PFSK-1 (cell line): ENCODE measurements around the gene DNAH7.

ENCODE experiments used
- FOXP2 ChIP-seq: optimal IDR thresholded peaks from 2 replicates; pipeline ENCODE3; 2011; ENCODE audit warnings: borderline replicate concordance, control low read depth, inconsistent platforms; ENCODE audit not compliant: insufficient read depth; ENCODE audit errors: extremely low read length, extremely low read depth
- POLR2AphosphoS5 ChIP-seq: IDR thresholded peaks from 2 replicates; pipeline ENCODE4 v1.6.1; 2012; ENCODE audit warnings: low read depth, mild to moderate bottlenecking, control low read depth, low read length, moderate library complexity
- SIN3A ChIP-seq: IDR thresholded peaks from 2 replicates; pipeline ENCODE4 v1.6.1; 2012; ENCODE audit warnings: mild to moderate bottlenecking, low read length, moderate library complexity, borderline replicate concordance; ENCODE audit not compliant: insufficient read depth
- TAF1 ChIP-seq: IDR thresholded peaks from 2 replicates; pipeline ENCODE4 v1.6.1; 2012; ENCODE audit warnings: low read length, control low read depth, borderline replicate concordance; ENCODE audit not compliant: insufficient read depth
- TF ChIP-seq, protein P1 (sequence below), 2 experiments: IDR thresholded peaks; 2 replicates each; pipeline versions ENCODE4 v1.6.1 to v1.8.0; 2011 to 2012; ENCODE audit warnings: low read depth in 2 of 2, low read length in 2 of 2, control low read depth in 1 of 2, inconsistent platforms in 1 of 2, mild to moderate bottlenecking in 1 of 2, moderate library complexity in 1 of 2; ENCODE audit not compliant: insufficient read depth in 1 of 2

Gene DNAH7

GRCh38 chr2:195695002-195695631 is 373.5 kb downstream of the DNAH7 start:
- TF ChIP-seq, protein P1, sequence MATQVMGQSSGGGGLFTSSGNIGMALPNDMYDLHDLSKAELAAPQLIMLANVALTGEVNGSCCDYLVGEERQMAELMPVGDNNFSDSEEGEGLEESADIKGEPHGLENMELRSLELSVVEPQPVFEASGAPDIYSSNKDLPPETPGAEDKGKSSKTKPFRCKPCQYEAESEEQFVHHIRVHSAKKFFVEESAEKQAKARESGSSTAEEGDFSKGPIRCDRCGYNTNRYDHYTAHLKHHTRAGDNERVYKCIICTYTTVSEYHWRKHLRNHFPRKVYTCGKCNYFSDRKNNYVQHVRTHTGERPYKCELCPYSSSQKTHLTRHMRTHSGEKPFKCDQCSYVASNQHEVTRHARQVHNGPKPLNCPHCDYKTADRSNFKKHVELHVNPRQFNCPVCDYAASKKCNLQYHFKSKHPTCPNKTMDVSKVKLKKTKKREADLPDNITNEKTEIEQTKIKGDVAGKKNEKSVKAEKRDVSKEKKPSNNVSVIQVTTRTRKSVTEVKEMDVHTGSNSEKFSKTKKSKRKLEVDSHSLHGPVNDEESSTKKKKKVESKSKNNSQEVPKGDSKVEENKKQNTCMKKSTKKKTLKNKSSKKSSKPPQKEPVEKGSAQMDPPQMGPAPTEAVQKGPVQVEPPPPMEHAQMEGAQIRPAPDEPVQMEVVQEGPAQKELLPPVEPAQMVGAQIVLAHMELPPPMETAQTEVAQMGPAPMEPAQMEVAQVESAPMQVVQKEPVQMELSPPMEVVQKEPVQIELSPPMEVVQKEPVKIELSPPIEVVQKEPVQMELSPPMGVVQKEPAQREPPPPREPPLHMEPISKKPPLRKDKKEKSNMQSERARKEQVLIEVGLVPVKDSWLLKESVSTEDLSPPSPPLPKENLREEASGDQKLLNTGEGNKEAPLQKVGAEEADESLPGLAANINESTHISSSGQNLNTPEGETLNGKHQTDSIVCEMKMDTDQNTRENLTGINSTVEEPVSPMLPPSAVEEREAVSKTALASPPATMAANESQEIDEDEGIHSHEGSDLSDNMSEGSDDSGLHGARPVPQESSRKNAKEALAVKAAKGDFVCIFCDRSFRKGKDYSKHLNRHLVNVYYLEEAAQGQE (IDR thresholded peaks at IDR 0.05; ENCODE audit: insufficient read depth in 1 of 2, low read depth in 2 of 2, low read length in 2 of 2), result no peak
- TF ChIP-seq FOXP2 (no peak), TAF1 (no peak), SIN3A (no peak)

- TF ChIP-seq POLR2AphosphoS5 (no peak), TAF1 (no peak), SIN3A (no peak), FOXP2 (no peak)
- TF ChIP-seq, protein P1 (IDR thresholded peaks at IDR 0.05; ENCODE audit: insufficient read depth in 1 of 2, low read depth in 2 of 2, low read length in 2 of 2), result no peak
Measured at GRCh38 chr2:195694553-195694952, 374.1 kb downstream of the DNAH7 start.
